ENCODE data around the gene WWTR1. TPM values are rescaled to one million over a fixed set of nuclear protein-coding genes. Genes with fewer than 3 reads are reported as not detected.

WWTR1 gene
- total RNA-seq, 1 experiment from 2014 or later = 24.4 TPM

GRCh38 chr3:149603126-149604074, 54.4 kb downstream of the WWTR1 start:
- TF ChIP-seq, protein P1, sequence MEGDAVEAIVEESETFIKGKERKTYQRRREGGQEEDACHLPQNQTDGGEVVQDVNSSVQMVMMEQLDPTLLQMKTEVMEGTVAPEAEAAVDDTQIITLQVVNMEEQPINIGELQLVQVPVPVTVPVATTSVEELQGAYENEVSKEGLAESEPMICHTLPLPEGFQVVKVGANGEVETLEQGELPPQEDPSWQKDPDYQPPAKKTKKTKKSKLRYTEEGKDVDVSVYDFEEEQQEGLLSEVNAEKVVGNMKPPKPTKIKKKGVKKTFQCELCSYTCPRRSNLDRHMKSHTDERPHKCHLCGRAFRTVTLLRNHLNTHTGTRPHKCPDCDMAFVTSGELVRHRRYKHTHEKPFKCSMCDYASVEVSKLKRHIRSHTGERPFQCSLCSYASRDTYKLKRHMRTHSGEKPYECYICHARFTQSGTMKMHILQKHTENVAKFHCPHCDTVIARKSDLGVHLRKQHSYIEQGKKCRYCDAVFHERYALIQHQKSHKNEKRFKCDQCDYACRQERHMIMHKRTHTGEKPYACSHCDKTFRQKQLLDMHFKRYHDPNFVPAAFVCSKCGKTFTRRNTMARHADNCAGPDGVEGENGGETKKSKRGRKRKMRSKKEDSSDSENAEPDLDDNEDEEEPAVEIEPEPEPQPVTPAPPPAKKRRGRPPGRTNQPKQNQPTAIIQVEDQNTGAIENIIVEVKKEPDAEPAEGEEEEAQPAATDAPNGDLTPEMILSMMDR (conservative IDR thresholded peaks at IDR 0.05) = no peak
- no peaks in the 10 kb centered on the region for H3K79me1 ChIP-seq (ENCODE audit: insufficient read depth, low read depth, low read length, poor library complexity, severe bottlenecking)
- no peak overlapping the region for H4K91ac ChIP-seq (ENCODE audit: insufficient read length, low read depth, low read length)
- no peaks in the 10 kb centered on the region for H3K9me3 Mint-ChIP-seq
- H2BK15ac ChIP-seq (ENCODE audit: low read depth, low read length) = no peak overlapping the region
- H3K23ac ChIP-seq (ENCODE audit: insufficient read length, low read depth, low read length) = no peak overlapping the region
- no peak overlapping the region for H2BK5ac ChIP-seq (ENCODE audit: insufficient read length, low read length)
- no peak overlapping the region for H2BK120ac ChIP-seq (ENCODE audit: low read depth, low read length, poor library complexity, severe bottlenecking)
- no peak overlapping the region for H3K56ac ChIP-seq (ENCODE audit: insufficient read length, low read depth, low read length)
- no peak overlapping the region for H3K27ac ChIP-seq (ENCODE audit: insufficient read length, low read depth, low read length)
- no peak overlapping the region for H2BK12ac ChIP-seq (ENCODE audit: insufficient read length, low read depth, low read length)
- H4K8ac ChIP-seq (replicated peaks; ENCODE audit: insufficient read length, low read depth, low read length) = no peak overlapping the region
- no peak overlapping the region for H3K27ac Mint-ChIP-seq
- H3T11ph ChIP-seq (ENCODE audit: low read length) = no peak overlapping the region
- H3K9me3 ChIP-seq (ENCODE audit: control insufficient read depth, low read depth, low read length) = no peaks in the 10 kb centered on the region
- no peaks in the 10 kb centered on the region for H3K23me2 ChIP-seq (ENCODE audit: insufficient read length, low read depth, low read length, poor library complexity, severe bottlenecking)
- peaks cover 28 to 32% of the 10 kb centered on the region in 2 experiments for H3K4me1 Mint-ChIP-seq
- no peak overlapping the region for H3K4ac ChIP-seq (ENCODE audit: low read depth, low read length)
- H3K14ac ChIP-seq (ENCODE audit: insufficient read depth, low read length) = no peak overlapping the region
- H3K36me3 Mint-ChIP-seq (ENCODE audit: insufficient read depth in 1 of 3, low read depth in 3 of 3) = no peaks in the 10 kb centered on the region
- H3K27me3 Mint-ChIP-seq (ENCODE audit: low read depth) = no peaks in the 10 kb centered on the region
- DNase-seq = no peak
- no peak overlapping the region for H3K9ac ChIP-seq (ENCODE audit: extremely low read depth, insufficient read length, low read length)
- H3K4me2 ChIP-seq (ENCODE audit: insufficient read depth, insufficient read length, low read length) = no peak overlapping the region
- H4K20me1 ChIP-seq (ENCODE audit: control insufficient read depth, insufficient read depth, insufficient read length) = no peaks in the 10 kb centered on the region
- no peak overlapping the region for H3K18ac ChIP-seq (ENCODE audit: insufficient read length, low read depth, low read length)
- no peak overlapping the region for H3K4me3 Mint-ChIP-seq
- H3K79me2 ChIP-seq (ENCODE audit: insufficient read depth, low read length) = peaks cover 8% of the 10 kb centered on the region; the same call in 1 of the 2 replicates
- H2AK5ac ChIP-seq (ENCODE audit: insufficient read length, low read length) = no peak overlapping the region
- H3K4me1 ChIP-seq (ENCODE audit: insufficient read depth, low read length) = peaks cover 11% of the 10 kb centered on the region; the same call in 1 of the 2 replicates
- no peaks in the 10 kb centered on the region for H3K27me3 ChIP-seq (ENCODE audit: insufficient read depth, low read length)
- H4K5ac ChIP-seq (ENCODE audit: insufficient read length, low read depth, low read length) = no peak overlapping the region
- no peak overlapping the region for H2BK20ac ChIP-seq (ENCODE audit: low read depth, low read length, poor library complexity, severe bottlenecking)
- WGBS (ENCODE audit: extremely low coverage, insufficient read length, low lambda C conversion rate) = no CpG with 5 or more reads among the region's 3 CpGs
- H2AFZ ChIP-seq (ENCODE audit: low read length) = no peak overlapping the region
